H1 (cell line): ENCODE data around the gene PEX5L. TPM values are rescaled to one million over a fixed set of nuclear protein-coding genes. Genes with fewer than 3 reads are reported as not detected.

Experiments used
- BCL11A ChIP-seq, 2 experiments: IDR thresholded peaks; one replicate each; pipeline ENCODE4 v1.6.1; 2011; ENCODE audit warnings: low read depth in 2 of 2, low read length in 2 of 2, mild to moderate bottlenecking in 2 of 2
- GABPA ChIP-seq: IDR thresholded peaks from 2 replicates; pipeline ENCODE4 v1.6.1; 2011; ENCODE audit warnings: mild to moderate bottlenecking, low read length, moderate library complexity, borderline replicate concordance; ENCODE audit not compliant: insufficient read depth
- PHF8 ChIP-seq: fragments of 200-600 bp; sonication (generic); conservative IDR thresholded peaks from 2 replicates; pipeline ENCODE4 v1.7.1; 2012; ENCODE audit warnings: low read depth, mild to moderate bottlenecking, inconsistent platforms, low read length, moderate library complexity
- POLR2A ChIP-seq, 2 experiments: IDR thresholded peaks; 1 replicate in 1 of 2; 2 replicates in 1 of 2; pipeline ENCODE4 v1.6.1; 2011; ENCODE audit warnings: low read depth in 2 of 2, low read length in 2 of 2, mild to moderate bottlenecking in 2 of 2; ENCODE audit errors: control extremely low read depth in 1 of 2
- RFX5 ChIP-seq: IDR thresholded peaks from 2 replicates; pipeline ENCODE4 v1.6.1; 2011; ENCODE audit warnings: low read depth, low read length, improper control_type of control experiment, borderline replicate concordance
- SIX5 ChIP-seq: IDR thresholded peaks from 2 replicates; pipeline ENCODE4 v1.6.1; 2011; ENCODE audit warnings: mild to moderate bottlenecking, low read depth, low read length
- SP1 ChIP-seq: IDR thresholded peaks from 2 replicates; pipeline ENCODE4 v1.6.1; 2011; ENCODE audit warnings: low read depth, low read length
- YY1 ChIP-seq: IDR thresholded peaks from 2 replicates; pipeline ENCODE4 v1.6.1; 2011; ENCODE audit warnings: low read depth, mild to moderate bottlenecking, low read length
- polyA plus RNA-seq, 7 experiments: library from polyadenylated mRNA; depleted of rRNA in 3 of 7; stranded (reverse) in 5 of 7; unstranded in 2 of 7; fragments of >200 nt in 5 of 7; fragments of 200-250 nt in 2 of 7; gene quantifications; 1 replicate in 5 of 7; 2 replicates in 1 of 7; 4 replicates in 1 of 7; pipeline versions ENCODE4 v1.2.1 to v1.2.3, GENCODE V29; 2011 to 2013; ENCODE audit warnings: missing spikeins in 2 of 7, mixed read lengths in 2 of 7
- total RNA-seq: library from RNA; stranded (reverse); fragmentation: NEBNext Ultra II Directional; extraction: Animal tissue kit (Norgen Biotek cat#: 25700); gene quantifications from 2 replicates; pipeline ENCODE4 v1.2.1, GENCODE V29; 2021

PEX5L gene
- total and polyA plus RNA-seq, 2 of the 8 experiments (the other 6 are each of a cell fraction or from before 2014, with no cell fraction given) = 0.80 to 4.2 TPM

GRCh38 chr3:179881791-179882190 is 154.9 kb downstream of the PEX5L start (continued):
- no peak for TF ChIP-seq RFX5
- TF ChIP-seq POLR2A (IDR thresholded peaks at IDR 0.05; ENCODE audit: control extremely low read depth in 1 of 2, low read depth in 2 of 2, low read length in 2 of 2) = no peak
- TF ChIP-seq SP1 = no peak
- no peak for TF ChIP-seq PHF8
- TF ChIP-seq YY1 = no peak
- no peak for TF ChIP-seq GABPA
- no peak for TF ChIP-seq SIX5
- TF ChIP-seq BCL11A (IDR thresholded peaks at IDR 0.05; ENCODE audit: low read depth in 2 of 2, low read length in 2 of 2) = no peak
- TF ChIP-seq, all 59 proteins: peak for 0
